NT2/D1 (cell line): Measurements from ENCODE around the gene SLIT3.
A peak's percentile ranks its signal among the peaks of the same experiment; 100 is the strongest.

ENCODE experiments used
- DNase-seq: peaks from one replicate; pipeline ENCODE4 v3.0.0-alpha.2; 2011; ENCODE audit warnings: low read depth, low spot score
- H3K27me3 ChIP-seq: 2 replicates; pipeline ENCODE4 v1.6.0; 2011; ENCODE audit warnings: mild to moderate bottlenecking; ENCODE audit not compliant: insufficient read length, insufficient read depth
- H3K36me3 ChIP-seq: 2 replicates; pipeline ENCODE4 v1.6.1; 2011; ENCODE audit warnings: mild to moderate bottlenecking, low read length, mixed read lengths; ENCODE audit not compliant: insufficient read depth, insufficient read length
- H3K4me1 ChIP-seq: 2 replicates; pipeline ENCODE4 v1.5.1; 2011; ENCODE audit not compliant: insufficient read depth, insufficient read length
- H3K4me3 ChIP-seq: 2 replicates; pipeline ENCODE4 v1.5.1; 2011; ENCODE audit warnings: low read depth; ENCODE audit not compliant: insufficient read length
- H3K9ac ChIP-seq: 2 replicates; pipeline ENCODE4 v1.6.0; 2011; ENCODE audit warnings: low read depth; ENCODE audit not compliant: insufficient read length
- H3K9me3 ChIP-seq: 2 replicates; pipeline ENCODE4 v1.5.1; 2011; ENCODE audit warnings: mild to moderate bottlenecking, low read length; ENCODE audit not compliant: insufficient read depth
- SUZ12 ChIP-seq: IDR thresholded peaks from 2 replicates; pipeline ENCODE4 v1.6.1; 2011; ENCODE audit not compliant: insufficient read length, insufficient read depth; ENCODE audit errors: extremely low read depth
- YY1 ChIP-seq: IDR thresholded peaks from 2 replicates; pipeline ENCODE4 v1.6.1; 2011; ENCODE audit not compliant: insufficient read length, insufficient read depth
- ZNF274 ChIP-seq: IDR thresholded peaks from 2 replicates; pipeline ENCODE4 v1.6.1; 2011; ENCODE audit warnings: mild to moderate bottlenecking, low read depth, low read length

The SLIT3 gene

GRCh38 chr5:168712280-168712924, 588.5 kb downstream of the SLIT3 start:
- TF ChIP-seq YY1 (no peak), ZNF274 (no peak), SUZ12 (no peak)
- H3K9me3 ChIP-seq: no peaks in the 10 kb centered on the region
- no peak for DNase-seq
- H3K4me3 ChIP-seq: no peak overlapping the region
- H3K4me1 ChIP-seq: peaks cover 3% of the 10 kb centered on the region
- H3K27me3 ChIP-seq: no peaks in the 10 kb centered on the region
- no peaks in the 10 kb centered on the region for H3K36me3 ChIP-seq
- H3K9ac ChIP-seq: no peak overlapping the region

GRCh38 chr5:168710706-168711105, 590.2 kb downstream of the SLIT3 start:
- Histone ChIP-seq H3K9ac (no peak overlapping the region), H3K4me1 (peaks cover 3% of the 10 kb centered on the region), H3K9me3 (no peaks in the 10 kb centered on the region), H3K4me3 (no peak overlapping the region), H3K27me3 (no peaks in the 10 kb centered on the region), H3K36me3 (no peaks in the 10 kb centered on the region)
- TF ChIP-seq ZNF274: no peak
- no peak for TF ChIP-seq SUZ12
- no peak for TF ChIP-seq YY1
- DNase-seq: no peak

- no peak for DNase-seq
- H3K4me1 ChIP-seq: peaks cover 2% of the 10 kb centered on the region
- H3K9me3 ChIP-seq: no peaks in the 10 kb centered on the region
- TF ChIP-seq SUZ12 (no peak), YY1 (no peak), ZNF274 (no peak)
- H3K36me3 ChIP-seq: no peaks in the 10 kb centered on the region
- no peak overlapping the region for H3K9ac ChIP-seq
- H3K27me3 ChIP-seq: no peaks in the 10 kb centered on the region
- no peak overlapping the region for H3K4me3 ChIP-seq
Observed at GRCh38 chr5:168707716-168708695, 592.9 kb downstream of the SLIT3 start.

DNA sequence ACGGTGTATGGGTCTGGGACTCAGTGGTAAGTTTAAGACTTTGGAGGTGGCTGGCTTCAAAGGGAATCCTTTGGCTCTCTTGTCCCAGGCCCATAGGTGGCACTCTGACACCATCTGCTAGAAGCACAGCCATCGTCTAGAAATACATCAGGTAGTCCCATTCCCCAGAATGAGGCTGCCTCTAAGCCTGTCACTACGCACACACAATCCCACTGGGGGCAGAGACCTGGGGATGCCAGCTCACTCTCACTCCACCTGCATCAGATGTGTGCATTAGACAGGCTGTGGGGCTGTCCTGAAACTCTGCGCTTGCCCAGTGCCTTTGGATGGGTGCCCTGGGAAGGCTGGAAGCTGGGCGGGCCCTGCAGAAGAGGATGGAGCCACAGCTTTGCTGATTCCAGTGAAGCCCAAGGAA, 594.3 kb downstream of the SLIT3 start:
- no peaks in the 10 kb centered on the region for H3K27me3 ChIP-seq
- peak; percentile 35 for DNase-seq
- no peaks in the 10 kb centered on the region for H3K36me3 ChIP-seq
- no peak for TF ChIP-seq YY1
- TF ChIP-seq ZNF274: no peak
- TF ChIP-seq SUZ12: no peak
- no peaks in the 10 kb centered on the region for H3K4me1 ChIP-seq
- no peak overlapping the region for H3K9ac ChIP-seq
- no peak overlapping the region for H3K4me3 ChIP-seq
- H3K9me3 ChIP-seq: no peaks in the 10 kb centered on the region

GRCh38 chr5:168705321-168705720, 595.6 kb downstream of the SLIT3 start:
- no peak overlapping the region for H3K9ac ChIP-seq
- no peak for DNase-seq
- H3K36me3 ChIP-seq: no peaks in the 10 kb centered on the region
- no peaks in the 10 kb centered on the region for H3K4me1 ChIP-seq
- no peak overlapping the region for H3K4me3 ChIP-seq
- no peaks in the 10 kb centered on the region for H3K27me3 ChIP-seq
- no peaks in the 10 kb centered on the region for H3K9me3 ChIP-seq
- TF ChIP-seq SUZ12: no peak
- no peak for TF ChIP-seq YY1
- no peak for TF ChIP-seq ZNF274

DNA sequence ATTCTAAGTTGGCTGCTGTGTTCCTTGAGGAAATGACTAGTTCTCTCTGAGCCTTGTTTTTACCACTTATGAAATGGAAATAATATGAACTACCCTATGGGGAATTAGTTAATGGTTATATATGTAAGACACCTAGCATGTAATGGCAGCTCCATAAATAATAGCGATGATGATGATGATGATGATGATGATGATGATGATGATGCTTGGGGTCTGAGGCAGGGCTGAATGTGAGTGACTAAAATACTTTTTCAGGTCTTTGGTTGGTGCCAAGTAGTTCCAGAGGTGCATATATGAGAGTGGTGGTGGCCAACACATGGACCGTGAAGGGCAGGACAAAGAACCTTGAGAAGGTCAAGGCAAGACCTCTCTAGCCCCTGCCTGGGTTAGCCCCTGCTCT, 598.4 kb downstream of the SLIT3 start:
- no peak for DNase-seq
- no peaks in the 10 kb centered on the region for H3K36me3 ChIP-seq
- H3K4me1 ChIP-seq: no peaks in the 10 kb centered on the region
- no peaks in the 10 kb centered on the region for H3K27me3 ChIP-seq
- H3K4me3 ChIP-seq: no peak overlapping the region
- H3K9ac ChIP-seq: no peak overlapping the region
- H3K9me3 ChIP-seq: no peaks in the 10 kb centered on the region
- TF ChIP-seq ZNF274 (no peak), SUZ12 (no peak), YY1 (no peak)

- TF ChIP-seq YY1: no peak
- no peak for TF ChIP-seq SUZ12
- no peak for TF ChIP-seq ZNF274
- DNase-seq: no peak
- Histone ChIP-seq H3K9ac (no peak overlapping the region), H3K27me3 (no peaks in the 10 kb centered on the region), H3K4me1 (no peaks in the 10 kb centered on the region), H3K36me3 (no peaks in the 10 kb centered on the region), H3K9me3 (no peaks in the 10 kb centered on the region), H3K4me3 (no peak overlapping the region)
Observed at GRCh38 chr5:168701641-168702040, 599.3 kb downstream of the SLIT3 start.
